K562 (cell line): ENCODE data around the gene ATXN2L. TPM values are rescaled to one million over a fixed set of nuclear protein-coding genes. Genes with fewer than 3 reads are reported as not detected.

ENCODE experiments used
- ATAC-seq: fragments of 200-7000 bp; cut with Tn5 transposase; 3 replicates; pipeline ENCODE4 v1.9.1; 2020; ENCODE audit warnings: moderate library complexity
- BruUV-seq: library from RNA; stranded (reverse); fragments of 400-500 nt; replicated peaks from 2 replicates; lab custom pipeline; 2021; lab: Mats Ljungman, UMichigan
- CTCF ChIA-PET: fragments of 300-600 bp; formaldehyde crosslinking; extraction: SDS; loops from one replicate; lab custom pipeline; 2021; ENCODE audit warnings: low intra/inter-chr PET ratio; lab: Yijun Ruan, JAX
- POLR2A ChIA-PET: fragments of 300-600, 350-650 bp; sonication (Branson Sonifier 250); formaldehyde crosslinking; extraction: SDS; loops from one replicate; lab custom pipeline; 2021; ENCODE audit warnings: antibody characterized with exemption, inconsistent platforms; lab: Yijun Ruan, JAX
- DNase-seq, 4 experiments: peaks; one replicate each; pipeline versions ENCODE4 v3.0.0 to v3.0.0-alpha.2; 2011 to 2018; ENCODE audit warnings: low spot score in 3 of 4, mixed read lengths in 3 of 4; ENCODE audit errors: extremely low read depth in 1 of 4
- FAIRE-seq: peaks from 2 replicates; lab custom pipeline; 2011; peaks lifted over from hg19 to GRCh38; lab: Jason Lieb, UNC
- H2AFZ ChIP-seq: 2 replicates; pipeline ENCODE4 v1.6.0; 2011; ENCODE audit warnings: low read depth, low read length, control low read depth, inconsistent platforms
- H3K27ac ChIP-seq: fragments of 200-600 bp; 3 replicates; pipeline ENCODE4 v1.8.0; 2011; ENCODE audit warnings: low read depth, mild to moderate bottlenecking, control low read depth, inconsistent platforms, low read length, moderate library complexity, mixed read lengths; ENCODE audit errors: extremely low read depth
- H3K27me3 ChIP-seq, 2 experiments: fragments of 300-600 bp in 1 of 2; 2 replicates in 1 of 2; 3 replicates in 1 of 2; pipeline versions ENCODE4 v1.6.0 to v1.8.0; 2011; ENCODE audit warnings: inconsistent platforms in 2 of 2, low read length in 2 of 2, mild to moderate bottlenecking in 1 of 2, mixed read lengths in 1 of 2, moderate library complexity in 1 of 2; ENCODE audit not compliant: control insufficient read depth in 2 of 2, insufficient read depth in 2 of 2
- H3K36me3 ChIP-seq: fragments of 300-600 bp; 3 replicates; pipeline ENCODE4 v1.8.0; 2011; ENCODE audit warnings: mild to moderate bottlenecking, low read length, inconsistent platforms; ENCODE audit not compliant: control insufficient read depth, insufficient read depth
- H3K4me1 ChIP-seq, 2 experiments: fragments of 200-600 bp in 1 of 2; replicated peaks in 1 of 2; 2 replicates in 1 of 2; 3 replicates in 1 of 2; pipeline versions ENCODE4 v1.5.1 to v1.8.0; 2011; ENCODE audit warnings: inconsistent platforms in 2 of 2, low read length in 2 of 2, mild to moderate bottlenecking in 1 of 2, mixed read lengths in 1 of 2, moderate library complexity in 1 of 2; ENCODE audit not compliant: control insufficient read depth in 2 of 2, insufficient read depth in 2 of 2
- H3K4me2 ChIP-seq: 2 replicates; pipeline ENCODE4 v1.6.1; 2011; ENCODE audit warnings: low read length, control low read depth, inconsistent platforms, mixed read lengths; ENCODE audit not compliant: insufficient read depth
- H3K4me3 ChIP-seq: fragments of 200-600 bp; sonication (generic), shearing (Covaris generic); 2 replicates; pipeline ENCODE4 v1.5.1; 2016; ENCODE audit warnings: control low read depth, inconsistent platforms
- H3K79me2 ChIP-seq: fragments of 200-600 bp; 3 replicates; pipeline ENCODE4 v1.8.0; 2011; ENCODE audit warnings: low read length, inconsistent platforms; ENCODE audit not compliant: control insufficient read depth, insufficient read depth
- H3K9ac ChIP-seq, 2 experiments: 2 replicates each; pipeline versions ENCODE4 v1.6.0 to v1.6.1; 2011; ENCODE audit warnings: low read depth in 2 of 2, low read length in 2 of 2, control low read depth in 1 of 2, inconsistent platforms in 1 of 2, mild to moderate bottlenecking in 1 of 2, mixed read lengths in 1 of 2; ENCODE audit not compliant: insufficient read depth in 1 of 2
- H3K9me1 ChIP-seq: one replicate; pipeline ENCODE4 v1.6.0; 2011; ENCODE audit warnings: inconsistent platforms, mild to moderate bottlenecking, low read length, moderate library complexity; ENCODE audit not compliant: control insufficient read depth, insufficient read depth
- H3K9me3 ChIP-seq: replicated peaks from 2 replicates; pipeline ENCODE4 v1.5.1; 2011; ENCODE audit warnings: low read depth, low read length, inconsistent platforms; ENCODE audit not compliant: control insufficient read depth, insufficient read depth
- H4K20me1 ChIP-seq: replicated peaks from 2 replicates; pipeline ENCODE4 v1.6.1; 2011; ENCODE audit warnings: low read length, inconsistent platforms, mixed read lengths; ENCODE audit not compliant: control insufficient read depth, insufficient read depth
- ARID1B ChIP-seq: fragments of 450-650 bp; IDR thresholded peaks from 2 replicates; pipeline ENCODE4 v1.6.1; 2016; ENCODE audit warnings: antibody characterized with exemption, mild to moderate bottlenecking, inconsistent platforms
- ATF7 ChIP-seq: fragments of 450-650 bp; IDR thresholded peaks from 2 replicates; pipeline ENCODE4 v1.7.1; 2014; ENCODE audit warnings: mild to moderate bottlenecking, moderate library complexity
- KLF13 ChIP-seq: fragments of 450-650 bp; IDR thresholded peaks from 2 replicates; pipeline ENCODE4 v1.6.1; 2016; ENCODE audit warnings: missing genetic modification characterization, low read depth, mild to moderate bottlenecking, missing compliant biosample characterization, moderate library complexity, borderline replicate concordance
- NUFIP1 ChIP-seq: fragments of 450-650 bp; IDR thresholded peaks from 2 replicates; pipeline ENCODE4 v1.6.1; 2018; ENCODE audit not compliant: partially characterized antibody
- SIN3A ChIP-seq, 2 experiments: fragments of 150-350 bp in 1 of 2; IDR thresholded peaks; 2 replicates each; pipeline ENCODE4 v1.6.1; 2011 to 2016; ENCODE audit warnings: borderline replicate concordance in 2 of 2, low read depth in 2 of 2, low read length in 2 of 2, mild to moderate bottlenecking in 2 of 2, moderate library complexity in 2 of 2; ENCODE audit not compliant: control insufficient read depth in 1 of 2
- ZFPM2 ChIP-seq: fragments of 250-450 bp; sonication (Bioruptor Pico); IDR thresholded peaks from 2 replicates; pipeline ENCODE4 v1.5.1; 2022; ENCODE audit warnings: mild to moderate bottlenecking
- WGBS: fragments of 100-300 bp; shearing (Covaris generic); methylation state at CpG from one replicate; pipeline ENCODE4 v1.1.6; 2016; ENCODE audit warnings: low coverage, mixed read lengths; ENCODE audit not compliant: insufficient coverage; ENCODE audit errors: missing lambda C conversion rate; 5-methylcytosine and 5-hydroxymethylcytosine counted together
- in situ Hi-C: fragments of 300-500 bp; cut with MboI; formaldehyde crosslinking; loops from 4 replicates; pipeline ENCODE4 v1.15.0; 2018; ENCODE audit warnings: inconsistent platforms, mixed read lengths
- intact Hi-C: fragments of 100-400 bp; cut with micrococcal nuclease; formaldehyde crosslinking; loops from 2 replicates; pipeline ENCODE4 v1.14.2; 2022
- polyA plus RNA-seq, 8 experiments: library from polyadenylated mRNA; depleted of rRNA in 4 of 8; stranded (reverse) in 5 of 8; unstranded in 3 of 8; fragments of >200 nt; fragmentation: Nextera tagmentation in 2 of 8; fragmentation: Illumina TruSeq in 1 of 8; extraction: Ambion mirVana in 2 of 8; extraction: Trizol in 1 of 8; gene quantifications; 2 replicates each; pipeline versions ENCODE4 v1.2.1 to v1.2.3, GENCODE V29; 2011 to 2014; ENCODE audit warnings: inconsistent platforms in 1 of 8, missing spikeins in 1 of 8
- total RNA-seq, 7 experiments: library from RNA; depleted of rRNA in 6 of 7; stranded (reverse); fragments of >200 nt in 6 of 7; fragmentation: Illumina TruSeq in 2 of 7; extraction: Trizol in 2 of 7; gene quantifications; 2 replicates each; pipeline versions ENCODE4 v1.2.1 to v1.2.3, GENCODE V29; 2011 to 2021; ENCODE audit warnings: low replicate concordance in 1 of 7
- TF ChIP-seq, protein P1 (sequence below), 2 experiments: fragments of 450-650 bp; IDR thresholded peaks; 2 replicates each; pipeline ENCODE4 v1.6.1; 2018; ENCODE audit warnings: mild to moderate bottlenecking in 2 of 2, low read depth in 1 of 2; ENCODE audit not compliant: partially characterized antibody in 2 of 2
- TF ChIP-seq, protein P2 (sequence below): fragments of 250-450 bp; sonication (Bioruptor Pico); IDR thresholded peaks from 2 replicates; pipeline ENCODE4 v1.8.0; 2021; ENCODE audit warnings: moderate library complexity, mild to moderate bottlenecking, inconsistent platforms
- TF ChIP-seq, protein P3 (sequence below): fragments of 450-650 bp; formaldehyde crosslinking; IDR thresholded peaks from 2 replicates; pipeline ENCODE4 v1.4.0; 2022; ENCODE audit warnings: missing genetic modification characterization

ATXN2L gene
- total and polyA plus RNA-seq, 9 of the 15 experiments (the other 6 are each of a cell fraction or from before 2014, with no cell fraction given): 3.8 to 280 (median 37.2) TPM

DNA sequence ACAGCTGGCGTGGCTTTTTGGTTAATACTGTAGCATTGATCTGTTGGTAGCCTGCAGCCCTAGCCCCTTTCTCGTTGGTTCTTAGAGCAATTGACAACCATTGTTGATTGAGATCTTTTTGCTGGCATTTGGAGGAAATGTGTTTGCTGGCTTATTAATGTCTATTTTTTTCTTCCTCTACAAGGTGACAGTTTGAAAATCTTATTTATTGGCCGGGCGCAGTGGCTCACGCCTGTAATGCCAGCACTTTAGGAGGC, 1.8 kb downstream of the ATXN2L start (continued):
- no peak for TF ChIP-seq KLF13 (tag)
- TF ChIP-seq ZFPM2 (CRISPR knock-in tag): no peak
- TF ChIP-seq SIN3A (IDR thresholded peaks at IDR 0.05; ENCODE audit: borderline replicate concordance in 2 of 2, control insufficient read depth in 1 of 2, low read depth in 2 of 2, low read length in 2 of 2): peak in 1 of 2 experiments; percentile 11; a peak in 1 of 4 replicates
- TF ChIP-seq NUFIP1: no peak
- TF ChIP-seq, protein P1, sequence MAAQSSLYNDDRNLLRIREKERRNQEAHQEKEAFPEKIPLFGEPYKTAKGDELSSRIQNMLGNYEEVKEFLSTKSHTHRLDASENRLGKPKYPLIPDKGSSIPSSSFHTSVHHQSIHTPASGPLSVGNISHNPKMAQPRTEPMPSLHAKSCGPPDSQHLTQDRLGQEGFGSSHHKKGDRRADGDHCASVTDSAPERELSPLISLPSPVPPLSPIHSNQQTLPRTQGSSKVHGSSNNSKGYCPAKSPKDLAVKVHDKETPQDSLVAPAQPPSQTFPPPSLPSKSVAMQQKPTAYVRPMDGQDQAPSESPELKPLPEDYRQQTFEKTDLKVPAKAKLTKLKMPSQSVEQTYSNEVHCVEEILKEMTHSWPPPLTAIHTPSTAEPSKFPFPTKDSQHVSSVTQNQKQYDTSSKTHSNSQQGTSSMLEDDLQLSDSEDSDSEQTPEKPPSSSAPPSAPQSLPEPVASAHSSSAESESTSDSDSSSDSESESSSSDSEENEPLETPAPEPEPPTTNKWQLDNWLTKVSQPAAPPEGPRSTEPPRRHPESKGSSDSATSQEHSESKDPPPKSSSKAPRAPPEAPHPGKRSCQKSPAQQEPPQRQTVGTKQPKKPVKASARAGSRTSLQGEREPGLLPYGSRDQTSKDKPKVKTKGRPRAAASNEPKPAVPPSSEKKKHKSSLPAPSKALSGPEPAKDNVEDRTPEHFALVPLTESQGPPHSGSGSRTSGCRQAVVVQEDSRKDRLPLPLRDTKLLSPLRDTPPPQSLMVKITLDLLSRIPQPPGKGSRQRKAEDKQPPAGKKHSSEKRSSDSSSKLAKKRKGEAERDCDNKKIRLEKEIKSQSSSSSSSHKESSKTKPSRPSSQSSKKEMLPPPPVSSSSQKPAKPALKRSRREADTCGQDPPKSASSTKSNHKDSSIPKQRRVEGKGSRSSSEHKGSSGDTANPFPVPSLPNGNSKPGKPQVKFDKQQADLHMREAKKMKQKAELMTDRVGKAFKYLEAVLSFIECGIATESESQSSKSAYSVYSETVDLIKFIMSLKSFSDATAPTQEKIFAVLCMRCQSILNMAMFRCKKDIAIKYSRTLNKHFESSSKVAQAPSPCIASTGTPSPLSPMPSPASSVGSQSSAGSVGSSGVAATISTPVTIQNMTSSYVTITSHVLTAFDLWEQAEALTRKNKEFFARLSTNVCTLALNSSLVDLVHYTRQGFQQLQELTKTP (IDR thresholded peaks at IDR 0.05; ENCODE audit: low read depth in 1 of 2, partially characterized antibody in 2 of 2): peak in 1 of 2 experiments; percentile 28

DNA sequence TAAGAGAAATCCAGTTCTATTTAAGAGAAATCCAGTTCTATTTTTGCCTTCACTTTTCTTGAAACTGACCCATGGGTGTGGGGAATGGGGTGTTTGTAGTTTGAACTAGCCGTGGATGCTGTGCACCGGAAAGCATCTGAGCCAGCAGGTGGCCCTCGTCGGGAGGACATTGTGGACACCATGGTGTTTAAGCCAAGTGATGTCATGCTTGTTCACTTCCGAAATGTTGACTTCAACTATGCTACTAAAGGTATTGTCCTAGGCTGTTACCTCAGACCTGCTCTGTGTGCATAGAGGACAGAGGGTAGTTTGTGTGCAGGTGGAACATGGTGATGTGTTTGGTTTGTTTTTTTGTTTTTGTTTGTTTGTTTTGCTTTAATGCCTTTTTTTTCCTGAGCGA, 3.3 kb downstream of the ATXN2L start:
- WGBS: 69% methylated on average over 5 of the region's 6 CpGs
- ATAC-seq (no peak), DNase-seq (no peak), FAIRE-seq (no peak)
- Histone ChIP-seq H3K9ac (peak overlapping the region in 1 of 2 experiments; percentile 10; a peak in 1 of 4 replicates), H3K27me3 (no peaks in the 10 kb centered on the region), H4K20me1 (peaks cover 3% of the 10 kb centered on the region; the same call in 1 of the 2 replicates), H3K9me3 (no peaks in the 10 kb centered on the region), H3K4me3 (no peak overlapping the region), H3K4me1 (peaks cover 11 to 16% of the 10 kb centered on the region in 2 experiments), H3K4me2 (peak overlapping the region; percentile 99; the same call in 1 of the 2 replicates), H3K79me2 (peaks cover 86% of the 10 kb centered on the region), H3K36me3 (peaks cover 69% of the 10 kb centered on the region), H3K9me1 (no peaks in the 10 kb centered on the region), H3K27ac (no peak overlapping the region), H2AFZ (no peak overlapping the region)
- BruUV-seq: no TSS peak
- intact Hi-C loops: no loop called here
- ChIA-PET CTCF (no interaction called here), POLR2A (interaction anchor here (4.7 kb wide), 1 partner anchor 11 kb away, joined by 72 read pairs; no protein-coding TSS in a partner anchor)
- in situ Hi-C loops: no loop called here
- TF ChIP-seq, protein P2, sequence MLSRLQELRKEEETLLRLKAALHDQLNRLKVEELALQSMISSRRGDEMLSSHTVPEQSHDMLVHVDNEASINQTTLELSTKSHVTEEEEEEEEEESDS: no peak
- TF ChIP-seq ARID1B: no peak
- TF ChIP-seq, protein P3, sequence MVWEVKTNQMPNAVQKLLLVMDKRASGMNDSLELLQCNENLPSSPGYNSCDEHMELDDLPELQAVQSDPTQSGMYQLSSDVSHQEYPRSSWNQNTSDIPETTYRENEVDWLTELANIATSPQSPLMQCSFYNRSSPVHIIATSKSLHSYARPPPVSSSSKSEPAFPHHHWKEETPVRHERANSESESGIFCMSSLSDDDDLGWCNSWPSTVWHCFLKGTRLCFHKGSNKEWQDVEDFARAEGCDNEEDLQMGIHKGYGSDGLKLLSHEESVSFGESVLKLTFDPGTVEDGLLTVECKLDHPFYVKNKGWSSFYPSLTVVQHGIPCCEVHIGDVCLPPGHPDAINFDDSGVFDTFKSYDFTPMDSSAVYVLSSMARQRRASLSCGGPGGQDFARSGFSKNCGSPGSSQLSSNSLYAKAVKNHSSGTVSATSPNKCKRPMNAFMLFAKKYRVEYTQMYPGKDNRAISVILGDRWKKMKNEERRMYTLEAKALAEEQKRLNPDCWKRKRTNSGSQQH: 0 out of 2 replicates have a peak, but pooled peaks have one; percentile 20
- peak; percentile 43; the same call in 1 of the 2 replicates for TF ChIP-seq ATF7
